Central memory CD8-positive, alpha-beta T cell (primary cell): ENCODE data around the gene L1TD1.
"Not testable (repeated sequence)": the region's sequence is repeated elsewhere in the genome, so short reads cannot be mapped to it uniquely, and the experiment has no call there.

Source experiments
- ATAC-seq: fragments of 150-1000 bp; cut with Tn5 transposase; replicated peaks from 2 replicates; pipeline ENCODE4 v1.10.0; 2022; ENCODE audit warnings: mild to moderate bottlenecking, moderate FRiP score, moderate number of reproducible peaks; ENCODE audit not compliant: poor library complexity, severe bottlenecking; ENCODE audit errors: extremely low read depth
- DNase-seq, 2 donors: peaks; one replicate each; pipeline ENCODE4 v3.0.0; 2021; ENCODE audit warnings: low spot score in 2 of 2
- H3K27ac Mint-ChIP-seq: one replicate; pipeline ENCODE4 v1.8.0; 2022; ENCODE audit warnings: low read depth, mild to moderate bottlenecking, moderate library complexity, mixed read lengths
- H3K27me3 Mint-ChIP-seq: one replicate; pipeline ENCODE4 v1.8.0; 2022; ENCODE audit warnings: mixed read lengths
- H3K36me3 Mint-ChIP-seq: one replicate; pipeline ENCODE4 v1.8.0; 2022; ENCODE audit warnings: mild to moderate bottlenecking, moderate library complexity, mixed read lengths; ENCODE audit not compliant: insufficient read depth
- H3K4me1 Mint-ChIP-seq: one replicate; pipeline ENCODE4 v1.8.0; 2022; ENCODE audit warnings: mixed read lengths
- H3K4me3 Mint-ChIP-seq: one replicate; pipeline ENCODE4 v1.8.0; 2022; ENCODE audit warnings: mild to moderate bottlenecking, moderate library complexity, mixed read lengths
- H3K9me3 Mint-ChIP-seq: one replicate; pipeline ENCODE4 v1.8.0; 2022; ENCODE audit warnings: mixed read lengths

The L1TD1 gene

DNA sequence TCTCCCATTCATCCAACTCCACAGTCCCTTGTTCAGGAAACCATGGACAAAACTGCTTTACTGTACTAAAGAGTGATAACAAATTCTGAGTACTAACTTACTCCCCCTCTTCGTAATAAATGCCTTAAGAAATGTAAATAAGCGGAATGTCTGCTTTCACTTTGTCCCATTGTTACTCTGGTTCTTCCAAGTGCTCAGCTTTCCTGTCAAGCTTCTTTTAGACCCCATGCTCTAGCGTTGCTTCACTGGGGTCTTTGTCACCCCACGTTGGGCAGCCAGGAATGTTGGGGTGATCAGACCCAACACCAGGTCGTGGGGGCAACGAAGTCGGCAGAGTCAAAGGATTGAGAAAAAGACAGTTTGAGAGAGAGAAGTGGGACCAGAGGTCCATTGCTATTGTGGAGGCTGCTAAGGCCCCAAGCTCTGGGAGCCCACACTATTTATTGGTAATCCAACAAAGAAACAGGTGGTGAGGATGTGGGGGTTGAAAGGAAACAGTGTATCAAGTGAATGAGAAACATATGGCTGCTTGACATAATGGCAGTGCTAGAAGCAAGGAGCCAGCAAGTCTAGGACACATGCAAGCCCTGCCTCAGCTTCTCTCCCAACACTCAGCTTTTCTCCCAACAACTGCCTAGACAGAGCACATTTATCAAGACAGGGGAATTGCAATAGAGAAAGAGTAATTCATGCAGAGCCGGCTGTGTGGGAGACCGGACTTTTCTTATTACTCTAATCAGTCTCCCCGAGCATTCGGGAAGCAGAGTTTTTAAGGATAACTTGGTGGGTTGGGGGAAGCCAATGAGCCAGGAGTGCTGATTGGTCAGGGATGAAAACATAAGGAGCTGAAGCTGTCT, 11.3 kb upstream of the L1TD1 start:
- not testable (repeated sequence) for H3K9me3 Mint-ChIP-seq, H3K27ac Mint-ChIP-seq, ATAC-seq, H3K36me3 Mint-ChIP-seq, DNase-seq, H3K4me1 Mint-ChIP-seq, H3K4me3 Mint-ChIP-seq
- H3K27me3 Mint-ChIP-seq = peaks cover 26% of the 10 kb centered on the region

DNA sequence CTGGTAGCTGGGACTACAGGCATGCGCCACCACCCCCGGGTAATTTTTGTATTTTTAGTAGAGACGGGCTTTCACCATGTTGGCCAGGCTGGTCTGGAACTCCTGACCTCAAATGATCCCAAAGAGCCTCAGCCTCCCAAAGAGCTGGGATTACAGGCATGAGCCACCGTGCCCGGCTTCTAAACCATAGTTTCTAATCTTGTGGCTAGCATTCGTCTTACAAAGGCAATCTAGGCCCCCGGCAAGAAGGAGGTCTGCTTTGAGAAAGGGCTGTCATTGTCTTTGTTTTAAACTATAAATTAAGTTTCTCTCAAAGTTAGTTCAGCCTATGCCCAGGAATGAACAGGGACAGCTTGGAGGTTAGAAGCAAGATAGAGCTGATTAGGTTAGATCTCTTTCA, 10.3 kb upstream of the L1TD1 start:
- Mint-ChIP-seq H3K36me3 (peaks cover 2% of the 10 kb centered on the region), H3K4me3 (no peak overlapping the region), H3K4me1 (no peaks in the 10 kb centered on the region), H3K27ac (no peak overlapping the region), H3K9me3 (no peaks in the 10 kb centered on the region), H3K27me3 (peaks cover 26% of the 10 kb centered on the region)
- ATAC-seq (no peak), DNase-seq (no peak)

DNA sequence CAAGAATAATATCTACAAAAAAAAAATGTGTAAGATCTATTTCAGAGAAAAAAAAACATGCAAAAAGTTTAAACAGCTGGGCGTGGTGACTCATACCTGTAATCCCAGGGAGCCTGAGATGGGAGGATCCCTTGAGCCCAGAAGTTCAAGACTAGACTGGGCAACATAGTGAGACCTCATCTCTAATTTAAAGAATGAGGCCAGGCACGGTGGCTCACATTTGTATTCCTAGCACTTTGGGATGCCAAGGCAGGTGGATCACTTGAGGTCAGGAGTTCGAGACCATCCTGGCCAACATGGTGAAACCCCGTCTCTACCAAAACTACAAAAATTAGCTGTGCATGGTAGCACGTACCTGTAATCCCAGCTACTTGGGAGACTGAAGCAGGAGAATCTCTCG, 9.4 kb upstream of the L1TD1 start:
- not testable (repeated sequence) for ATAC-seq, H3K9me3 Mint-ChIP-seq, H3K4me3 Mint-ChIP-seq, H3K4me1 Mint-ChIP-seq, H3K36me3 Mint-ChIP-seq, DNase-seq, H3K27ac Mint-ChIP-seq
- H3K27me3 Mint-ChIP-seq = peaks cover 26% of the 10 kb centered on the region

DNA sequence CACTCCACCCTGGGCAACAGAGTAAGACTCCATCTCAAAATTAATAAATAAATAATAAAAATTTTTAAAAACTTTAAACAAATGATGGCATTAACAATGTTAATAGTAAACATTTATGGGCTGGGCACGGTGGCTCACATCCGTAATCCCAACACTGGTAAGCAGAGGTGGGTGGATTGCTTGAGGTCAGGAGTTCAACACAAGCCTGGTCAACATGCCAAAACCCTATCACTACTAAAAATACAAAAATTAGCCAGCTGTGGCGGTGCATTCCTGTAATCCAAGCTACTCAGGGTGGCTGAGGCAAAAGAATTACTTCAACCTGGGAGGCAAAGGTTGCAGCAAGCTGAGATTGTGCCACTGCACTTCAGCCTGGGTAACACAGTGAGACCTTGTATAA, 9.0 kb upstream of the L1TD1 start:
- Mint-ChIP-seq H3K27ac (no peak overlapping the region), H3K27me3 (peaks cover 26% of the 10 kb centered on the region), H3K36me3 (peaks cover 2% of the 10 kb centered on the region), H3K9me3 (no peaks in the 10 kb centered on the region), H3K4me3 (no peak overlapping the region), H3K4me1 (no peaks in the 10 kb centered on the region)
- DNase-seq = no peak
- no peak for ATAC-seq

DNA sequence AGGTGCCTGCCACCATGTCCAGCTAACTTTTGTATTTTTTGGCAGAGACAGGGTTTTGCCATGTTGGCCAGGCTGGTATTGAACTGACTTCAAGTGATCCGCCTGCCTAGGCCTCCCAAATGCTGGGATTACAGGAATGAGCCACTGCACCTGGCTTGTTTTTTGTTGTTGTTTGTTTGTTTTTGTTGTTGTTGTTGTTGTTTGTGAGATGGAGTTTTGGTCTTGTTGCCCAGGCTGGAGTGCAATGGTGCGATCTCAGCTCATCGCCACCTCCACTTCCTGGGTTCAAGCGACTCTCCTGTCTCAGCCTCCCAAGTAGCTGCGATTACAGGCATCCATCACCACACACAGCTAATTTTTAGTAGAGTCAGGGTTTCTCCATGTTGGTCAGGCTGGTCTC, 7.1 kb upstream of the L1TD1 start:
- H3K4me3 Mint-ChIP-seq = no peak overlapping the region
- H3K27ac Mint-ChIP-seq = no peak overlapping the region
- H3K27me3 Mint-ChIP-seq = peaks cover 17% of the 10 kb centered on the region
- H3K4me1 Mint-ChIP-seq = no peaks in the 10 kb centered on the region
- H3K9me3 Mint-ChIP-seq = no peaks in the 10 kb centered on the region
- ATAC-seq = no peak
- peaks cover 2% of the 10 kb centered on the region for H3K36me3 Mint-ChIP-seq
- DNase-seq = no peak

DNA sequence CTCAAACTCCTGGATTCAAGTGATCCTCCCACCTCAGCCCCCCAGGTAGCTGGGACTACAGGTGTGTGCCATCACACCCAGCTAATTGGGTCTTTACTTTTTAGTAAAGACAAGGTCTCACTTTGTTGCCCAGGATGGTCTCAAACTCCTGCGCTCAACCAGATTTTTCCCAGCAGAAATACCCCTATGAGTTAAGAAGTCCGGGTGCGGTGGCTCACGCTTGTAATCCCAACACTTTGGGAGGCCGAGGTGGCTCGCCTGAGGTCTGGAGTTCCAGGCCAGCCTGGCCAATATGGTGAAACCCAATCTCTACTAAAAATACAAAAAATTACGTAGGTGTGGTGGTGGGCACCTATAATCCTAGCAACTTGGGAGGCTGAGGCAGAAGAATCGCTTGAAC, 6.5 kb upstream of the L1TD1 start:
- Mint-ChIP-seq H3K4me3 (no peak overlapping the region), H3K36me3 (peaks cover 2% of the 10 kb centered on the region), H3K27me3 (peaks cover 14% of the 10 kb centered on the region), H3K4me1 (no peaks in the 10 kb centered on the region), H3K27ac (no peak overlapping the region), H3K9me3 (no peaks in the 10 kb centered on the region)
- no peak for ATAC-seq
- no peak for DNase-seq

DNA sequence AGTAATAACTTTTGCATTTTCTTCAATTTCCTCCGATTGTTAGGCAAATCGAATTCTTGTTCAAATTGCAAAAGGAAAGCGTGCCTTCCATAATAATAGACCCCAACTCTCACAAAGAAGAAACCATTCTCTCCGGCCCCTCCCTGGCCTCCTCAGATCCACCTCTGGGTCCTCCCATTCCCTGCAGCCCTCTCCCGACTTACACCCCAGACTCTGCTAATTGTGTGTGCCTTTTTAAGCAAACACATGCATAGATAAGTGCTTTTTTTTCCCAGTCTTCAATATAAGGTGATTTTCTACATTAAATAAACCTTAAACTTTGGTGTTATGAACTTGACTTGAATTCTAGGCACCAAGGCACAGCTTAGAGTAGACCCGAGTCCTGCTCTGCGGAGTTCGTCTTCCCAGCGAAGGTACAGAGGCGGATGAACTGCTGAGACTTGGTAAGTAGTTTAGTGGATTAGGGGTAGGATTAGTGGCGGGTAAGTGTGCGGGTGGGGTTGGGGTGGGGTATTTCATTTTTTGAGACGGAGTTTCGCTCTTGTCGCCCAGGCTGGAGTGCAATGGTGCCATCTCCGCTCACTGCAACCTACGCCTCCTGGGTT, 1.5 kb downstream of the L1TD1 start:
- no peaks in the 10 kb centered on the region for H3K4me1 Mint-ChIP-seq
- H3K9me3 Mint-ChIP-seq = no peaks in the 10 kb centered on the region
- H3K27me3 Mint-ChIP-seq = peaks cover 36% of the 10 kb centered on the region
- DNase-seq = no peak
- no peaks in the 10 kb centered on the region for H3K36me3 Mint-ChIP-seq
- ATAC-seq = no peak
- no peak overlapping the region for H3K27ac Mint-ChIP-seq
- no peak overlapping the region for H3K4me3 Mint-ChIP-seq

DNA sequence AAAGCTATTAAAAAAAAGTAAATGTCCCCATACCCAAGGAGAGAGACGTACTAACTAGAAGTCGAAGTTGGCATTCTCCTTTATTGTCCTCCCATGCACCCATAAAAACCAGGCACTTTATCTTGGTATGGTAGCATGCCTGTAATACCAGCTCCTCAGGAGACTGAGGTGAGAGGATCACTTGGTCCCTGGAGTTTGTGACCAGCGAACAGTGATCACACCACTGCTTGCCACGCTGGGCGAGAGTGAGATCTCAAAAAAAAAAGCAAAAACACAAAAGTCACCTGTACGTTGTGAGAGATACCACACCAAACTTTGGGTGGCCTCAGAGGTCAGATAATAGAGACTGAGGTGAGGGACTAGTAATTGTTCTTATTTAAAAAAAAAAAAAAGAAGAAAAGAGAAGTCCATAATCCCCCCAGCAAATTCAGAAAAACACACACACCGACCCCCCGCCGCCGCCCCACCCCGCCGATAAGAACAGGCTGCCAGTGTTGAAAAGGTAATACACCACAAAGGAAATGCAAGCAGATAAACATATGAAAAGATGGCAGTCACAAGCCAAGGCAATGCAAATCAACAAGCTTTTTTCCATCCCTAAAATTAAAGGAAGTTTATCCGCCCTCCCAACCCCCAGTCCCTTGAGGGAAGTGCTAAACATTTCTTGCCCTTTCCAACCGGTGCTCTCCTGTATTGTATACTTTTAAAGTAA, 3.6 kb downstream of the L1TD1 start:
- Mint-ChIP-seq H3K4me3 (no peak overlapping the region), H3K27me3 (peaks cover 33% of the 10 kb centered on the region), H3K36me3 (no peaks in the 10 kb centered on the region), H3K4me1 (no peaks in the 10 kb centered on the region), H3K9me3 (no peaks in the 10 kb centered on the region), H3K27ac (no peak overlapping the region)
- no peak for DNase-seq
- no peak for ATAC-seq

DNA sequence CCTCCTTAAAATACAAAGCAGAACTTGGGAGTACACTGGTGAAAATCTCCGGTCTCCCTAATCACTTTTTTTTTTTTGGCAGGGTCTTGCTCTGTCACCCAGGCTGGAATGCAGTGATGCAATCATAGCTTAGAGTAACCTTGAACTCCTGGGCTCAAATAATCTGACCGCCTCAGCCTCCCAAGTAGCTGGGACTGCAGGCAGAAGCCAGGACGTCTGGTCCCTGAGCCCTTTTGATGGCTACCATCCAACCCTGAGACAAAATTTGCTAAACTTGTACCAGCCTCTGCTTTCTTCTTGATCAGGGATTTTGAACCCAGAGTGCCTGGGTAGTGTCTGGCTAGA, 4.1 kb downstream of the L1TD1 start:
- H3K36me3 Mint-ChIP-seq = no peaks in the 10 kb centered on the region
- no peaks in the 10 kb centered on the region for H3K4me1 Mint-ChIP-seq
- no peak overlapping the region for H3K4me3 Mint-ChIP-seq
- no peak for ATAC-seq
- no peaks in the 10 kb centered on the region for H3K9me3 Mint-ChIP-seq
- H3K27ac Mint-ChIP-seq = no peak overlapping the region
- no peak for DNase-seq
- H3K27me3 Mint-ChIP-seq = peaks cover 27% of the 10 kb centered on the region

DNA sequence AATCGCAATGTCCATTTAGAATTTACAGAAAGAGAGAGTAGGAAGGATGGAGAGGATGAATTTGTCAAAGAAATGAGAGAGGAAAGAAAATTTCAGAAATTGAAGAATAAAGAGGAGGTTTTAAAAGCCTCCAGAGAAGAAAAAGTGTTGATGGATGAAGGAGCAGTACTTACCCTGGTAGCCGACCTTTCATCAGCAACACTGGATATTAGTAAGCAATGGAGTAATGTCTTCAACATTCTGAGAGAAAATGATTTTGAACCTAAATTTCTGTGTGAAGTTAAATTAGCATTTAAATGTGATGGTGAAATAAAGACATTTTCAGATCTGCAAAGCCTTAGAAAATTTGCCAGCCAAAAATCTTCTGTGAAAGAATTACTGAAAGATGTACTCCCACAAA, 12.5 kb downstream of the L1TD1 start:
- ATAC-seq = no peak
- peaks cover 13% of the 10 kb centered on the region for H3K27me3 Mint-ChIP-seq
- peaks cover 5% of the 10 kb centered on the region for H3K4me1 Mint-ChIP-seq
- no peak overlapping the region for H3K27ac Mint-ChIP-seq
- H3K4me3 Mint-ChIP-seq = no peak overlapping the region
- no peak for DNase-seq
- peaks cover 2% of the 10 kb centered on the region for H3K36me3 Mint-ChIP-seq
- peaks cover 14% of the 10 kb centered on the region for H3K9me3 Mint-ChIP-seq

DNA sequence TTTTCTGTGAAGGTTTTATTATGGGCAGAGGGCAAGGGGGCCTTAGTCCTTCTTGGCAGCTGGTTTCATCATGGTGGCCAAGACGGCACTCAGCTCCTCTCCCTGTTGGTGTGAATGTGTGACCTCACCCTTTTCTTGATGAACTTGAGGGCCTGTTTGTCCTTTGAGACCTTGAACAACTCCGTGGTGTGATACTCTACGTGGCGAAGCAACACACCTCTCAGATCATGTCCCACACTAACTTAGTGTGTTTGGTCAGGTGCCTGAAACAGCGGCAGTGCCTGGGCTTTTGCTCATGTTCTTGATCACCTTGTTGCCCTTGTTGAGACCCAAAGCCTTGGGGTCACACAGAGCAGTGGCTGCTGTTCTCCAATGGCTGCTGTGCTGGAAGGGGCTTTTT, 13.4 kb downstream of the L1TD1 start:
- DNase-seq = no peak
- H3K36me3 Mint-ChIP-seq = peaks cover 2% of the 10 kb centered on the region
- peaks cover 13% of the 10 kb centered on the region for H3K27me3 Mint-ChIP-seq
- no peak overlapping the region for H3K27ac Mint-ChIP-seq
- H3K4me3 Mint-ChIP-seq = no peak overlapping the region
- peaks cover 5% of the 10 kb centered on the region for H3K4me1 Mint-ChIP-seq
- ATAC-seq = no peak
- peaks cover 14% of the 10 kb centered on the region for H3K9me3 Mint-ChIP-seq

DNA sequence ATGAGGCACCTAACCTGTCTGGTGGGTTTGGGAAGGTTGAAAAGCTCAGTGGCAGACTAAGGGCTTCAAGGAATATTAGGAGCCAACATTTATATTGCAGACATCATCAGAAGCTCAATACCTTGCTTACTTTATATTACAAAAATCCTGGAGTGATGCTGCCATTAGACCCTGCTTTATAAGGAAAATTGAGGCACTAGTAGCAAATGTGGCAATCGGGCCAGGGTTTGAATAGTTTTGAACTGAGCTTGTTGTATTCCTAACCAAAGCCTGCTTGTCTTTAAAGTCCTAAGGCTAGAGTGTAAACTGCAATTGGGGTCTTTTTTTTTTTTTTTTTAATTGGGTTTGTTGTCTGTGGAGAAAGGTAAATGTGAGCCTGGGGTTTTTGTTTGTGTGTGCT, 14.3 kb downstream of the L1TD1 start:
- DNase-seq (no peak), ATAC-seq (no peak)
- Mint-ChIP-seq H3K27me3 (peaks cover 13% of the 10 kb centered on the region), H3K4me3 (no peak overlapping the region), H3K36me3 (peaks cover 2% of the 10 kb centered on the region), H3K27ac (no peak overlapping the region), H3K9me3 (peaks cover 14% of the 10 kb centered on the region), H3K4me1 (peaks cover 5% of the 10 kb centered on the region)
